Activated B cell treated with CpG ODN at 0.5 μM for 24 hours (primary cell): ENCODE data around the gene POU2F1. TPM values are rescaled to one million over a fixed set of nuclear protein-coding genes. Genes with fewer than 3 reads are reported as not detected.

Experiments used
- ATAC-seq: fragments of 200-7000 bp; cut with Tn5 transposase; one replicate; pipeline ENCODE4 v1.10.0; 2021; ENCODE audit warnings: low read depth, mild to moderate bottlenecking, moderate library complexity
- CTCF ChIA-PET: fragments of 350-600 bp; sonication (Branson Sonifier 250); formaldehyde crosslinking; loops from one replicate; lab custom pipeline; 2021; ENCODE audit warnings: antibody characterized with exemption; lab: Charles Lee
- POLR2A ChIA-PET: fragments of 350-600 bp; sonication (Branson Sonifier 250); formaldehyde crosslinking; loops from one replicate; lab custom pipeline; 2021; ENCODE audit warnings: antibody characterized with exemption; lab: Charles Lee
- DNase-seq: peaks from one replicate; pipeline ENCODE4 v3.0.0; 2022
- H3K27ac Mint-ChIP-seq: one replicate; pipeline ENCODE4 v1.8.0; 2020; ENCODE audit warnings: mixed read lengths
- H3K27me3 Mint-ChIP-seq: one replicate; pipeline ENCODE4 v1.8.0; 2021; ENCODE audit warnings: mixed read lengths
- H3K36me3 Mint-ChIP-seq: one replicate; pipeline ENCODE4 v1.8.0; 2021; ENCODE audit warnings: low read depth, mixed read lengths
- H3K4me1 Mint-ChIP-seq: one replicate; pipeline ENCODE4 v1.8.0; 2021; ENCODE audit warnings: mixed read lengths
- H3K4me3 Mint-ChIP-seq: one replicate; pipeline ENCODE4 v1.8.0; 2020; ENCODE audit warnings: mild to moderate bottlenecking, mixed read lengths
- H3K9me3 Mint-ChIP-seq: one replicate; pipeline ENCODE4 v1.8.0; 2020; ENCODE audit warnings: mixed read lengths
- CTCF ChIP-seq: fragments of 200-600 bp; IDR thresholded peaks from one replicate; pipeline ENCODE4 v1.8.0; 2022; ENCODE audit warnings: antibody characterized with exemption, mild to moderate bottlenecking
- intact Hi-C: fragments of 100-400 bp; cut with micrococcal nuclease; formaldehyde crosslinking; loops from one replicate; pipeline ENCODE4 v1.15.1; 2024
- total RNA-seq: library from RNA; stranded (reverse); gene quantifications from 2 replicates; pipeline ENCODE4 v1.2.3, GENCODE V29; 2022

The POU2F1 gene
- total RNA-seq, 1 donor from 2014 or later, result 35.5 TPM

DNA sequence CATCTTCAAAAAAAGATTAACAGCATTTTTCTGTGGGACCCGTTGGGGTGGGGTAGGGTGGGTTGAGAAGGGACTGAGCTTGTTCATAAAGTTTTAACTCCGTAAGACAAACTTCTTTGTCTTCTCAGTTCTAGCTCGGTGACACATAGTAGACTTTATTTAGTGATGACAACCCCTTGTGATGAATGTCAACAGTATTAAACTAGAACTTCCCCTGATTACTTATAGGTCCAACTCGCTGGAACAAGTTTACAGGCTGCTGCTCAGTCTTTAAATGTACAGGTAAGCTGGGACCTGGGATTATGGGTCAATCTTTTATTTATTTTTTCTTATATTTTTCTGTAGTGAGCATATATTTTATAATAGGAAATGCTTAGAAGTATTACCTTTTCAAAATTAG, 149.2 kb downstream of the POU2F1 start:
- Mint-ChIP-seq H3K4me1 (no peaks in the 10 kb centered on the region), H3K36me3 (peaks cover 68% of the 10 kb centered on the region), H3K4me3 (no peak overlapping the region), H3K27ac (no peak overlapping the region), H3K27me3 (no peaks in the 10 kb centered on the region), H3K9me3 (no peaks in the 10 kb centered on the region)
- ChIA-PET POLR2A (no interaction called here), CTCF (no interaction called here)
- TF ChIP-seq CTCF, result no peak
- ATAC-seq, result no peak
- no peak for DNase-seq
- intact Hi-C loops, result no loop called here

- H3K4me1 Mint-ChIP-seq, result no peaks in the 10 kb centered on the region
- DNase-seq (no peak), ATAC-seq (no peak)
- no peaks in the 10 kb centered on the region for H3K27me3 Mint-ChIP-seq
- H3K27ac Mint-ChIP-seq, result no peak overlapping the region
- TF ChIP-seq CTCF, result no peak
- no peaks in the 10 kb centered on the region for H3K9me3 Mint-ChIP-seq
- ChIA-PET CTCF (interaction anchor here (0.6 kb wide), 1 partner anchor 126 kb away, joined by 5 read pairs; no protein-coding TSS in a partner anchor), POLR2A (interaction anchor here (0.5 kb wide), 1 partner anchor 151 kb away, joined by 4 read pairs; the partner anchor contains the start of gene POU2F1)
- H3K4me3 Mint-ChIP-seq, result no peak overlapping the region
- peaks cover 70% of the 10 kb centered on the region for H3K36me3 Mint-ChIP-seq
- intact Hi-C loops, result no loop called here
Observed at GRCh38 chr1:167371030-167371429, 150.3 kb downstream of the POU2F1 start.

DNA sequence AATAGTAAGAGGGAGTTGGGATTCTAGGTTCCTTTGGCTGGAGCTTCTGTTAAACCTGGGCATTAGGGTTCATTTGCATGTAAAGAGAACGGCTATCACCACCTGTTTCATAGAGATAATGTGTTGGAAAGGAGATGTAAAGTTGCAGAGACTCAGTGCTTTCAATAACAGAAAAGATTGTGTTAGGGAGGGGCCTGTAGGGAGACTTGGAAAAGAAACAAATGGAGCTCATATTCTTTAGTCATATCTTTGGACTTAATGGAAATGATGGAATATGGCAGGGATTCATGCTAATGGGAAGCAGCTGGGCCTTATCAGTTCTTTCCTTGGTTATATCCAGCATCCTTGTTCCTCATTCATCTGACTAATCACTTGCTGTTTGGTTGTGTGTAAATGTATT, 152.7 kb downstream of the POU2F1 start:
- ChIA-PET POLR2A (no interaction called here), CTCF (interaction anchor here (4.2 kb wide), 1 partner anchor 105 kb away, joined by 15 read pairs; no protein-coding TSS in a partner anchor)
- H3K36me3 Mint-ChIP-seq, result peaks cover 73% of the 10 kb centered on the region
- H3K9me3 Mint-ChIP-seq, result no peaks in the 10 kb centered on the region
- no peaks in the 10 kb centered on the region for H3K4me1 Mint-ChIP-seq
- TF ChIP-seq CTCF, result no peak
- intact Hi-C loops, result no loop called here
- DNase-seq (no peak), ATAC-seq (no peak)
- no peak overlapping the region for H3K27ac Mint-ChIP-seq
- H3K4me3 Mint-ChIP-seq, result no peak overlapping the region
- no peaks in the 10 kb centered on the region for H3K27me3 Mint-ChIP-seq

DNA sequence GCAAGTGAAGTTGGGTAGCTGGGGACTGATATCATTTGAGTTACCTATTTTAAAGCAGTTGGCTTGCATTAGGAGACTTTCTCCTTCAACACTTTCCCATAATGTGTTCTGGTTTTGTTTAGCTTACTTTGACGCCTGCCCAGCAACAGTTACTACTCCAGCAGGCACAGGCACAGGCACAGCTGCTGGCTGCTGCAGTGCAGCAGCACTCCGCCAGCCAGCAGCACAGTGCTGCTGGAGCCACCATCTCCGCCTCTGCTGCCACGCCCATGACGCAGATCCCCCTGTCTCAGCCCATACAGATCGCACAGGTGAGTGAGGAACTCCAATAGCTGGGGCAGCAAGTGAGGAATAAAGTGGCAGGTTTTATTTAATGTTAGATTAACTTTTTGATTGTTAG, 153.3 kb downstream of the POU2F1 start:
- Mint-ChIP-seq H3K4me1 (no peaks in the 10 kb centered on the region), H3K27me3 (no peaks in the 10 kb centered on the region), H3K36me3 (peaks cover 74% of the 10 kb centered on the region), H3K4me3 (no peak overlapping the region), H3K27ac (no peak overlapping the region), H3K9me3 (no peaks in the 10 kb centered on the region)
- intact Hi-C loops, result no loop called here
- POLR2A ChIA-PET, result interaction anchor here (0.6 kb wide), 1 partner anchor 38 kb away, joined by 3 read pairs; no protein-coding TSS in a partner anchor
- DNase-seq (no peak), ATAC-seq (no peak)
- no peak for TF ChIP-seq CTCF
- CTCF ChIA-PET, result interaction anchor here (4.2 kb wide), 1 partner anchor 106 kb away, joined by 15 read pairs; no protein-coding TSS in a partner anchor

DNA sequence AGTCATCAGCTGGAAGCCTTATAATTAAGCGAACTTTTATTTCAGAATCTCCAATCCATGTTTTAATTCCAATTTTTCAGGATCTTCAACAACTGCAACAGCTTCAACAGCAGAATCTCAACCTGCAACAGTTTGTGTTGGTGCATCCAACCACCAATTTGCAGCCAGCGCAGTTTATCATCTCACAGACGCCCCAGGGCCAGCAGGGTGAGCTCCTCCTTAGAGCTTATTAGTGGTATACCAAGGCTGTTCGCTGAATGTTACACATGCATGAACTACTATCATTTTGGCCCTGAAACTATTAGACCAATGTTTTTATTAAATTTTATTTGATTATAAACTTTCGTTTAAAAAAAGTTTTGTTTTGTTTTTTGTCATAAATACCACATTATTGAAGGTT, 155.3 kb downstream of the POU2F1 start:
- intact Hi-C loops, result no loop called here
- Mint-ChIP-seq H3K4me3 (no peak overlapping the region), H3K36me3 (peaks cover 79% of the 10 kb centered on the region), H3K9me3 (no peaks in the 10 kb centered on the region), H3K27ac (no peak overlapping the region), H3K4me1 (no peaks in the 10 kb centered on the region), H3K27me3 (no peaks in the 10 kb centered on the region)
- ChIA-PET CTCF (interaction anchor here (4.2 kb wide), 1 partner anchor 108 kb away, joined by 15 read pairs; no protein-coding TSS in a partner anchor), POLR2A (no interaction called here)
- TF ChIP-seq CTCF, result no peak
- DNase-seq, result no peak
- no peak for ATAC-seq
